Panc1 (cell line): Measurements from ENCODE around the gene PSMD13.

Experiments
- POLR2AphosphoS5 ChIP-seq: IDR thresholded peaks from 2 replicates; pipeline ENCODE4 v1.6.1; 2012; ENCODE audit warnings: mild to moderate bottlenecking, low read depth, low read length, moderate library complexity
- SIN3A ChIP-seq: IDR thresholded peaks from 2 replicates; pipeline ENCODE4 v1.6.1; 2012; ENCODE audit warnings: low read depth, mild to moderate bottlenecking, low read length, moderate library complexity, borderline replicate concordance; ENCODE audit not compliant: insufficient read depth
- TF ChIP-seq, protein P1 (sequence below): fragments of 450-650 bp; IDR thresholded peaks from 2 replicates; pipeline ENCODE4 v1.5.1; 2017; ENCODE audit warnings: mild to moderate bottlenecking
- TF ChIP-seq, protein P2 (sequence below), 2 experiments: IDR thresholded peaks; 2 replicates each; pipeline ENCODE4 v1.6.1; 2011 to 2012; ENCODE audit warnings: low read depth in 2 of 2, control low read depth in 1 of 2, low read length in 1 of 2, mild to moderate bottlenecking in 1 of 2, moderate library complexity in 1 of 2; ENCODE audit not compliant: insufficient read depth in 1 of 2

DNA sequence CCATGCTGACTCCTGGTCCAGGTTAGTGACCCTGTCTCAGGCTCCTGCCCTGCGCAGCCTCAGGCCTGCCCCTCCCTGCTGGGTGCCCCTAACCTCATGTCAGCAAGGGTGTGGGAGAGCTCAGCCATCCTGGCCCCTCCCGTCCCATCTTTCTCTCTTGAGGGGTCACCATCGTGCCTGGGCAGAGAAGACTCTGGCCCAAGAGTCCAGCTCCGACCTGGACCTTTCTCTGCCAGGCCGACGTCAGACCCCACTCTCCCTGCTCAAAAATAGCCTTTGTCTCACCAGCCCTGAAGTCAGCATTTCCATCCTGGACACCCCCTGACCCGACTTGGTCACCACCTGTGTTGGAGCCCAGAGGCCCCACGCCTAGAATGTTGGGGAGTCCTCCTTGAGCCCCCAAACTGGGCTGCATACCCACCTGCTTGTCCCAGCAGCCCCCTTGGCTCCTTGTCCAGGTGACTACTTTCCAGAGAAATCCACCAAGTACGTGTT, 39.0 kb upstream of the PSMD13 start:
- TF ChIP-seq, protein P1, sequence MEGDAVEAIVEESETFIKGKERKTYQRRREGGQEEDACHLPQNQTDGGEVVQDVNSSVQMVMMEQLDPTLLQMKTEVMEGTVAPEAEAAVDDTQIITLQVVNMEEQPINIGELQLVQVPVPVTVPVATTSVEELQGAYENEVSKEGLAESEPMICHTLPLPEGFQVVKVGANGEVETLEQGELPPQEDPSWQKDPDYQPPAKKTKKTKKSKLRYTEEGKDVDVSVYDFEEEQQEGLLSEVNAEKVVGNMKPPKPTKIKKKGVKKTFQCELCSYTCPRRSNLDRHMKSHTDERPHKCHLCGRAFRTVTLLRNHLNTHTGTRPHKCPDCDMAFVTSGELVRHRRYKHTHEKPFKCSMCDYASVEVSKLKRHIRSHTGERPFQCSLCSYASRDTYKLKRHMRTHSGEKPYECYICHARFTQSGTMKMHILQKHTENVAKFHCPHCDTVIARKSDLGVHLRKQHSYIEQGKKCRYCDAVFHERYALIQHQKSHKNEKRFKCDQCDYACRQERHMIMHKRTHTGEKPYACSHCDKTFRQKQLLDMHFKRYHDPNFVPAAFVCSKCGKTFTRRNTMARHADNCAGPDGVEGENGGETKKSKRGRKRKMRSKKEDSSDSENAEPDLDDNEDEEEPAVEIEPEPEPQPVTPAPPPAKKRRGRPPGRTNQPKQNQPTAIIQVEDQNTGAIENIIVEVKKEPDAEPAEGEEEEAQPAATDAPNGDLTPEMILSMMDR = no peak
- TF ChIP-seq, protein P2, sequence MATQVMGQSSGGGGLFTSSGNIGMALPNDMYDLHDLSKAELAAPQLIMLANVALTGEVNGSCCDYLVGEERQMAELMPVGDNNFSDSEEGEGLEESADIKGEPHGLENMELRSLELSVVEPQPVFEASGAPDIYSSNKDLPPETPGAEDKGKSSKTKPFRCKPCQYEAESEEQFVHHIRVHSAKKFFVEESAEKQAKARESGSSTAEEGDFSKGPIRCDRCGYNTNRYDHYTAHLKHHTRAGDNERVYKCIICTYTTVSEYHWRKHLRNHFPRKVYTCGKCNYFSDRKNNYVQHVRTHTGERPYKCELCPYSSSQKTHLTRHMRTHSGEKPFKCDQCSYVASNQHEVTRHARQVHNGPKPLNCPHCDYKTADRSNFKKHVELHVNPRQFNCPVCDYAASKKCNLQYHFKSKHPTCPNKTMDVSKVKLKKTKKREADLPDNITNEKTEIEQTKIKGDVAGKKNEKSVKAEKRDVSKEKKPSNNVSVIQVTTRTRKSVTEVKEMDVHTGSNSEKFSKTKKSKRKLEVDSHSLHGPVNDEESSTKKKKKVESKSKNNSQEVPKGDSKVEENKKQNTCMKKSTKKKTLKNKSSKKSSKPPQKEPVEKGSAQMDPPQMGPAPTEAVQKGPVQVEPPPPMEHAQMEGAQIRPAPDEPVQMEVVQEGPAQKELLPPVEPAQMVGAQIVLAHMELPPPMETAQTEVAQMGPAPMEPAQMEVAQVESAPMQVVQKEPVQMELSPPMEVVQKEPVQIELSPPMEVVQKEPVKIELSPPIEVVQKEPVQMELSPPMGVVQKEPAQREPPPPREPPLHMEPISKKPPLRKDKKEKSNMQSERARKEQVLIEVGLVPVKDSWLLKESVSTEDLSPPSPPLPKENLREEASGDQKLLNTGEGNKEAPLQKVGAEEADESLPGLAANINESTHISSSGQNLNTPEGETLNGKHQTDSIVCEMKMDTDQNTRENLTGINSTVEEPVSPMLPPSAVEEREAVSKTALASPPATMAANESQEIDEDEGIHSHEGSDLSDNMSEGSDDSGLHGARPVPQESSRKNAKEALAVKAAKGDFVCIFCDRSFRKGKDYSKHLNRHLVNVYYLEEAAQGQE (IDR thresholded peaks at IDR 0.05; ENCODE audit: insufficient read depth in 1 of 2, low read depth in 2 of 2, low read length in 1 of 2) = no peak
- TF ChIP-seq POLR2AphosphoS5 = no peak
- TF ChIP-seq SIN3A = no peak
